Caco-2 (cell line): Measurements from ENCODE around the gene GAPDHS. TPM values are rescaled to one million over a fixed set of nuclear protein-coding genes. Genes with fewer than 3 reads are reported as not detected.

Experiments
- BruUV-seq: library from RNA; stranded (reverse); fragments of 400-500 nt; replicated peaks from 2 replicates; lab custom pipeline; 2021; lab: Mats Ljungman, UMichigan
- CTCF ChIA-PET: fragments of 300-600 bp; sonication (Branson Sonifier 250); formaldehyde crosslinking; loops from one replicate; lab custom pipeline; 2022; ENCODE audit warnings: antibody characterized with exemption; lab: Charles Lee
- POLR2A ChIA-PET: fragments of 300-600 bp; sonication (Branson Sonifier 250); formaldehyde crosslinking; loops from one replicate; lab custom pipeline; 2022; ENCODE audit warnings: antibody characterized with exemption; lab: Charles Lee
- DNase-seq, 2 experiments: peaks; one replicate each; pipeline versions ENCODE4 v3.0.0 to v3.0.0-alpha.2; 2020 to 2022
- H3K27me3 ChIP-seq: replicated peaks from 2 replicates; pipeline ENCODE4 v1.6.0; 2011; ENCODE audit warnings: low read length; ENCODE audit not compliant: control insufficient read depth, insufficient read depth
- H3K36me3 ChIP-seq: 2 replicates; pipeline ENCODE4 v1.5.1; 2011; ENCODE audit warnings: low read length; ENCODE audit not compliant: control insufficient read depth, insufficient read depth
- H3K4me1 ChIP-seq: fragments of 250-450 bp; sonication (Bioruptor Pico); 2 replicates; pipeline ENCODE4 v1.5.1; 2020; ENCODE audit warnings: mild to moderate bottlenecking
- H3K4me3 ChIP-seq: 2 replicates; pipeline ENCODE4 v1.5.1; 2011; ENCODE audit warnings: low read depth, mild to moderate bottlenecking, control low read depth, low read length
- H3K9me3 ChIP-seq: fragments of 250-450 bp; sonication (Bioruptor Pico); 2 replicates; pipeline ENCODE4 v1.5.1; 2020; ENCODE audit warnings: mild to moderate bottlenecking, moderate library complexity
- H3K27ac Mint-ChIP-seq: one replicate; pipeline ENCODE4 v1.8.0; 2022; ENCODE audit warnings: mixed read lengths; ENCODE audit not compliant: unreplicated experiment
- H3K27me3 Mint-ChIP-seq: one replicate; pipeline ENCODE4 v1.8.0; 2022; ENCODE audit warnings: mixed read lengths; ENCODE audit not compliant: insufficient read depth, unreplicated experiment
- H3K36me3 Mint-ChIP-seq: one replicate; pipeline ENCODE4 v1.8.0; 2022; ENCODE audit warnings: mild to moderate bottlenecking, mixed read lengths; ENCODE audit not compliant: insufficient read depth, unreplicated experiment
- H3K4me1 Mint-ChIP-seq: one replicate; pipeline ENCODE4 v1.8.0; 2022; ENCODE audit warnings: low read depth, mixed read lengths; ENCODE audit not compliant: unreplicated experiment
- H3K4me3 Mint-ChIP-seq: one replicate; pipeline ENCODE4 v1.8.0; 2022; ENCODE audit warnings: mild to moderate bottlenecking, moderate library complexity, mixed read lengths; ENCODE audit not compliant: unreplicated experiment
- H3K9me3 Mint-ChIP-seq: one replicate; pipeline ENCODE4 v1.8.0; 2022; ENCODE audit warnings: mixed read lengths; ENCODE audit not compliant: unreplicated experiment
- CTCF ChIP-seq, 2 experiments: fragments of 200-600 bp in 1 of 2; IDR thresholded peaks; 1 replicate in 1 of 2; 2 replicates in 1 of 2; pipeline versions ENCODE4 v1.5.1 to v1.8.0; 2011 to 2022; ENCODE audit warnings: antibody characterized with exemption in 1 of 2, control low read depth in 1 of 2, inconsistent platforms in 1 of 2, low read depth in 1 of 2, low read length in 1 of 2, mild to moderate bottlenecking in 1 of 2, moderate library complexity in 1 of 2; ENCODE audit not compliant: insufficient read depth in 1 of 2, severe bottlenecking in 1 of 2, unreplicated experiment in 1 of 2
- intact Hi-C: fragments of 100-400 bp; cut with micrococcal nuclease; formaldehyde crosslinking; loops from one replicate; pipeline ENCODE4 v1.10.0; 2022; ENCODE audit not compliant: unreplicated experiment
- total RNA-seq: library from RNA; stranded (reverse); gene quantifications from 2 replicates; pipeline ENCODE4 v1.2.3, GENCODE V29; 2022

The GAPDHS gene
- total RNA-seq, 1 experiment from 2014 or later, result not detected

GRCh38 chr19:35514282-35514809 is 18.9 kb upstream of the GAPDHS start:
- TF ChIP-seq CTCF (IDR thresholded peaks at IDR 0.05; ENCODE audit: insufficient read depth in 1 of 2, low read depth in 1 of 2, low read length in 1 of 2, severe bottlenecking in 1 of 2, unreplicated experiment in 1 of 2), result no peak
- 0 out of 2 replicates have a peak, but pooled peaks cover 4% of the 10 kb centered on the region for H3K4me1 ChIP-seq
- H3K9me3 Mint-ChIP-seq, result no peaks in the 10 kb centered on the region
- no TSS peak for BruUV-seq
- intact Hi-C loops, result no loop called here
- no peak for DNase-seq
- CTCF ChIA-PET, result interaction anchor here (0.7 kb wide), 1 partner anchor 831 kb away, joined by 3 read pairs; no protein-coding TSS in a partner anchor
- POLR2A ChIA-PET, result no interaction called here
- no peaks in the 10 kb centered on the region for H3K27me3 ChIP-seq
- no peaks in the 10 kb centered on the region for H3K36me3 ChIP-seq
- no peaks in the 10 kb centered on the region for H3K4me1 Mint-ChIP-seq
- H3K9me3 ChIP-seq, result no peaks in the 10 kb centered on the region
- H3K36me3 Mint-ChIP-seq, result peaks cover 12% of the 10 kb centered on the region
- no peak overlapping the region for H3K27ac Mint-ChIP-seq
- H3K27me3 Mint-ChIP-seq, result no peaks in the 10 kb centered on the region
- H3K4me3 ChIP-seq, result no peak overlapping the region
- H3K4me3 Mint-ChIP-seq, result no peak overlapping the region

- Mint-ChIP-seq H3K27ac (no peak overlapping the region), H3K4me1 (no peaks in the 10 kb centered on the region), H3K27me3 (no peaks in the 10 kb centered on the region), H3K9me3 (no peaks in the 10 kb centered on the region), H3K36me3 (peaks cover 5% of the 10 kb centered on the region), H3K4me3 (no peak overlapping the region)
- Histone ChIP-seq H3K4me1 (no peaks in the 10 kb centered on the region), H3K27me3 (no peaks in the 10 kb centered on the region), H3K9me3 (no peaks in the 10 kb centered on the region), H3K36me3 (no peaks in the 10 kb centered on the region), H3K4me3 (no peak overlapping the region)
- ChIA-PET POLR2A (no interaction called here), CTCF (no interaction called here)
- no peak for TF ChIP-seq CTCF (IDR thresholded peaks at IDR 0.05; ENCODE audit: insufficient read depth in 1 of 2, low read depth in 1 of 2, low read length in 1 of 2, severe bottlenecking in 1 of 2, unreplicated experiment in 1 of 2)
- intact Hi-C loops, result no loop called here
- no TSS peak for BruUV-seq
- DNase-seq, result no peak
Measured at GRCh38 chr19:35516310-35516709, 16.9 kb upstream of the GAPDHS start.

- H3K4me1 ChIP-seq, result no peaks in the 10 kb centered on the region
- Mint-ChIP-seq H3K4me3 (no peak overlapping the region), H3K27ac (no peak overlapping the region), H3K4me1 (no peaks in the 10 kb centered on the region), H3K27me3 (no peaks in the 10 kb centered on the region), H3K9me3 (no peaks in the 10 kb centered on the region), H3K36me3 (peaks cover 5% of the 10 kb centered on the region)
- POLR2A ChIA-PET, result no interaction called here
- intact Hi-C loops, result no loop called here
- TF ChIP-seq CTCF (IDR thresholded peaks at IDR 0.05; ENCODE audit: insufficient read depth in 1 of 2, low read depth in 1 of 2, low read length in 1 of 2, severe bottlenecking in 1 of 2, unreplicated experiment in 1 of 2), result no peak
- H3K9me3 ChIP-seq, result no peaks in the 10 kb centered on the region
- no peak overlapping the region for H3K4me3 ChIP-seq
- no peak for DNase-seq
- CTCF ChIA-PET, result interaction anchor here (0.6 kb wide), 1 partner anchor 92 kb away, joined by 4 read pairs; no protein-coding TSS in a partner anchor
- no peaks in the 10 kb centered on the region for H3K27me3 ChIP-seq
- no TSS peak for BruUV-seq
- H3K36me3 ChIP-seq, result no peaks in the 10 kb centered on the region
Measured at GRCh38 chr19:35517342-35517741, 15.9 kb upstream of the GAPDHS start.
